ENCODE data around the gene TCP11L2. TPM values are rescaled to one million over a fixed set of nuclear protein-coding genes. Genes with fewer than 3 reads are reported as not detected.

Gene TCP11L2
- total and polyA plus RNA-seq, 9 of the 15 experiments (the other 6 are each of a cell fraction or from before 2014, with no cell fraction given) = 0.39 to 4.5 (median 1.3) TPM

GRCh38 chr12:106357549-106358395, 55.2 kb downstream of the TCP11L2 start, which contains the start of gene POLR3B (continued):
- TF ChIP-seq ARID4B (CRISPR knock-in tag; IDR thresholded peaks at IDR 0.05) (peak; percentile 88), COPS2 (conservative IDR thresholded peaks at IDR 0.05) (no peak), HDAC1 (IDR thresholded peaks at IDR 0.05) (peak in 1 of 2 experiments; percentile 91; a peak in 2 of 4 replicates), ZNF561 (CRISPR knock-in tag; conservative IDR thresholded peaks at IDR 0.05) (0 out of 2 replicates have a peak, but pooled peaks have one; percentile 48), ZNF830 (CRISPR knock-in tag; IDR thresholded peaks at IDR 0.05) (no peak), ZNF277 (CRISPR knock-in tag; IDR thresholded peaks at IDR 0.05; ENCODE audit: borderline replicate concordance) (no peak), RFX5 (IDR thresholded peaks at IDR 0.05; ENCODE audit: low read depth, low read length) (no peak), SMC3 (conservative IDR thresholded peaks at IDR 0.05; ENCODE audit: insufficient read depth, low read depth, low read length) (peak; percentile 73), MECOM (CRISPR knock-in tag; IDR thresholded peaks at IDR 0.05) (no peak), ESRRB (CRISPR knock-in tag; IDR thresholded peaks at IDR 0.05; ENCODE audit: borderline replicate concordance) (no peak), RBM25 (IDR thresholded peaks at IDR 0.05; ENCODE audit: low read depth, low read length, severe bottlenecking) (no peak), CHD2 (IDR thresholded peaks at IDR 0.05; ENCODE audit: low read depth, low read length) (no peak), MBD2 (IDR thresholded peaks at IDR 0.05; ENCODE audit: borderline replicate concordance, low read depth) (peak; percentile 59), CBX5 (IDR thresholded peaks at IDR 0.05; ENCODE audit: borderline replicate concordance, low read depth) (peak; percentile 71; the same call in 1 of the 2 replicates), TRIM28 (IDR thresholded peaks at IDR 0.05) (peak; percentile 82)
- TF ChIP-seq, protein P1, sequence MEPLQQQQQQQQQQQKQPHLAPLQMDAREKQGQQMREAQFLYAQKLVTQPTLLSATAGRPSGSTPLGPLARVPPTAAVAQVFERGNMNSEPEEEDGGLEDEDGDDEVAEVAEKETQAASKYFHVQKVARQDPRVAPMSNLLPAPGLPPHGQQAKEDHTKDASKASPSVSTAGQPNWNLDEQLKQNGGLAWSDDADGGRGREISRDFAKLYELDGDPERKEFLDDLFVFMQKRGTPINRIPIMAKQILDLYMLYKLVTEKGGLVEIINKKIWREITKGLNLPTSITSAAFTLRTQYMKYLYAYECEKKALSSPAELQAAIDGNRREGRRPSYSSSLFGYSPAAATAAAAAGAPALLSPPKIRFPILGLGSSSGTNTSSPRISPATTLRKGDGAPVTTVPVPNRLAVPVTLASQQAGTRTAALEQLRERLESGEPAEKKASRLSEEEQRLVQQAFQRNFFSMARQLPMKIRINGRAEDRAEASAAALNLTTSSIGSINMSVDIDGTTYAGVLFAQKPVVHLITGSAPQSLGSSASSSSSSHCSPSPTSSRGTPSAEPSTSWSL (CRISPR knock-in tag; IDR thresholded peaks at IDR 0.05; ENCODE audit: borderline replicate concordance) = 0 out of 2 replicates have a peak, but pooled peaks have one; percentile 91
- TF ChIP-seq, protein P2, sequence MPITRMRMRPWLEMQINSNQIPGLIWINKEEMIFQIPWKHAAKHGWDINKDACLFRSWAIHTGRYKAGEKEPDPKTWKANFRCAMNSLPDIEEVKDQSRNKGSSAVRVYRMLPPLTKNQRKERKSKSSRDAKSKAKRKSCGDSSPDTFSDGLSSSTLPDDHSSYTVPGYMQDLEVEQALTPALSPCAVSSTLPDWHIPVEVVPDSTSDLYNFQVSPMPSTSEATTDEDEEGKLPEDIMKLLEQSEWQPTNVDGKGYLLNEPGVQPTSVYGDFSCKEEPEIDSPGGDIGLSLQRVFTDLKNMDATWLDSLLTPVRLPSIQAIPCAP (CRISPR knock-in tag; IDR thresholded peaks at IDR 0.05; ENCODE audit: borderline replicate concordance) = no peak
